Ovary (tissue), 3 donors: ENCODE measurements around the gene RPTOR.

Experiments
- CTCF ChIP-seq, 3 donors: fragments of 450-650 bp in 2 of 3; fragments of 200-600 bp in 1 of 3; IDR thresholded peaks; one replicate each; pipeline versions ENCODE4 v1.5.1 to v1.8.0; 2016 to 2022; ENCODE audit warnings: antibody characterized with exemption in 3 of 3, mild to moderate bottlenecking in 1 of 3
- EP300 ChIP-seq: sonication (generic); formaldehyde crosslinking; IDR thresholded peaks from one replicate; pipeline ENCODE4 v1.6.1; 2017; ENCODE audit warnings: antibody characterized with exemption
- POLR2A ChIP-seq: fragments of 450-650 bp; IDR thresholded peaks from one replicate; pipeline ENCODE4 v1.6.1; 2017; ENCODE audit warnings: antibody characterized with exemption, mild to moderate bottlenecking, moderate library complexity
- donor health status: DM: no; HTN: no; CAD: no.

- TF ChIP-seq CTCF (IDR thresholded peaks at IDR 0.05) (no peak), POLR2A (no peak), EP300 (no peak)
Observed at GRCh38 chr17:80517641-80518040, 27.0 kb upstream of the RPTOR start.
